ENCODE results near the gene LOC101059915.

Gene LOC101059915

GRCh38 chrX:71619193-71619592 is 48.2 kb upstream of the LOC101059915 start:
- intact Hi-C loops (cut with DNase I; ENCODE audit: low total_unique reads) (no loop called here), in situ Hi-C loops (cut with MboI; ENCODE audit: low sequenced_read_pairs in 4 of 4) (no loop called here)
- no peak for ATAC-seq
- Histone ChIP-seq H3K9me3 (no peaks in the 10 kb centered on the region), H3K4me3 (no peak overlapping the region), H3K27ac (no peak overlapping the region), H3K4me1 (peaks cover 9 to 15% of the 10 kb centered on the region in 2 donors), H3K36me3 (no peaks in the 10 kb centered on the region), H3K27me3 (no peaks in the 10 kb centered on the region)
- no peak for DNase-seq
- TF ChIP-seq, protein P1, sequence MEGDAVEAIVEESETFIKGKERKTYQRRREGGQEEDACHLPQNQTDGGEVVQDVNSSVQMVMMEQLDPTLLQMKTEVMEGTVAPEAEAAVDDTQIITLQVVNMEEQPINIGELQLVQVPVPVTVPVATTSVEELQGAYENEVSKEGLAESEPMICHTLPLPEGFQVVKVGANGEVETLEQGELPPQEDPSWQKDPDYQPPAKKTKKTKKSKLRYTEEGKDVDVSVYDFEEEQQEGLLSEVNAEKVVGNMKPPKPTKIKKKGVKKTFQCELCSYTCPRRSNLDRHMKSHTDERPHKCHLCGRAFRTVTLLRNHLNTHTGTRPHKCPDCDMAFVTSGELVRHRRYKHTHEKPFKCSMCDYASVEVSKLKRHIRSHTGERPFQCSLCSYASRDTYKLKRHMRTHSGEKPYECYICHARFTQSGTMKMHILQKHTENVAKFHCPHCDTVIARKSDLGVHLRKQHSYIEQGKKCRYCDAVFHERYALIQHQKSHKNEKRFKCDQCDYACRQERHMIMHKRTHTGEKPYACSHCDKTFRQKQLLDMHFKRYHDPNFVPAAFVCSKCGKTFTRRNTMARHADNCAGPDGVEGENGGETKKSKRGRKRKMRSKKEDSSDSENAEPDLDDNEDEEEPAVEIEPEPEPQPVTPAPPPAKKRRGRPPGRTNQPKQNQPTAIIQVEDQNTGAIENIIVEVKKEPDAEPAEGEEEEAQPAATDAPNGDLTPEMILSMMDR (IDR thresholded peaks at IDR 0.05 in 4 of 5, conservative IDR thresholded peaks at IDR 0.05 in 1 of 5): no peak
- no peak for TF ChIP-seq POLR2A (IDR thresholded peaks at IDR 0.05)

- Histone ChIP-seq H3K36me3 (no peaks in the 10 kb centered on the region), H3K4me1 (peaks cover 9 to 15% of the 10 kb centered on the region in 2 donors), H3K27ac (no peak overlapping the region), H3K27me3 (no peaks in the 10 kb centered on the region), H3K9me3 (no peaks in the 10 kb centered on the region), H3K4me3 (no peak overlapping the region)
- DNase-seq: no peak
- in situ Hi-C loops (cut with MboI; ENCODE audit: low sequenced_read_pairs in 4 of 4): no loop called here
- no peak for ATAC-seq
- intact Hi-C loops (cut with DNase I; ENCODE audit: low total_unique reads): no loop called here
- no peak for TF ChIP-seq POLR2A (IDR thresholded peaks at IDR 0.05)
- TF ChIP-seq, protein P1 (IDR thresholded peaks at IDR 0.05 in 4 of 5, conservative IDR thresholded peaks at IDR 0.05 in 1 of 5): no peak
Measured at GRCh38 chrX:71619986-71620385, 47.4 kb upstream of the LOC101059915 start.

- no peaks in the 10 kb centered on the region for H3K27me3 ChIP-seq
- H3K9me3 ChIP-seq: no peaks in the 10 kb centered on the region
- peaks cover 9 to 15% of the 10 kb centered on the region in 2 donors for H3K4me1 ChIP-seq
- TF ChIP-seq, protein P1 (IDR thresholded peaks at IDR 0.05 in 4 of 5, conservative IDR thresholded peaks at IDR 0.05 in 1 of 5): no peak
- TF ChIP-seq POLR2A (IDR thresholded peaks at IDR 0.05): no peak
- in situ Hi-C loops (cut with MboI; ENCODE audit: low sequenced_read_pairs in 4 of 4) (no loop called here), intact Hi-C loops (cut with DNase I; ENCODE audit: low total_unique reads) (no loop called here)
- H3K4me3 ChIP-seq: no peak overlapping the region
- no peak for ATAC-seq
- H3K27ac ChIP-seq: peak overlapping the region; percentile 56 to 86 (median 73)
- no peak for DNase-seq
- H3K36me3 ChIP-seq: no peaks in the 10 kb centered on the region
Measured at GRCh38 chrX:71621603-71622002, 45.7 kb upstream of the LOC101059915 start.

DNA sequence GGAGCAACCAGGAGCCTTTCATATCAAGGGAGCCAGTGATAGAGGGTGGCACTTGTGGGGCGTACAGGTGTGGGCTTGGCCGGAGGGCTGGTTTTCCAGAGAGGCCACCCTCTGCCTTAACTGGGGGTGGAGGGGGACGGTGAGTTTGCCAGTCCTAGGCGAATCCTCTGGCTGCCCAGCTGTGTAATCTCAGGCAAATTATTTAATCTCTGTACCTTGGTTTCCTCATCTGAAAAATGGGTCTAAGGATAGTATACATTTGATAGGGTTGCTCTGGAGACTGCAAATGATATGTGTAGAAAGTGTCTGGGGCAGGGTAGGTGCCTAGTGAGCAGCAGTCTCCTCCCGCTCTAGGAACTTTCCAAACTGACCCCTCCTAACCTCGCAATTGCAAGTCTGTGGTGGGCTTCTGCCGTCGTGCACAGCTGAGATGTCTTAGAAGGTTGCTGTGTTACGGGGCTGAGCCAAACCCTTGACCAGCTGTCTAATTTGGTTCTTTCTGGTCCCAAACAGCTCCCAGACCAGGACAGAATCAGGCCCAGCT is 45.2 kb upstream of the LOC101059915 start:
- in situ Hi-C loops (cut with MboI; ENCODE audit: low sequenced_read_pairs in 4 of 4): no loop called here
- DNase-seq (no peak), ATAC-seq (peak in 1 of 2 donors; percentile 2)

More for the DNA sequence above, 45.2 kb upstream of the LOC101059915 start:
- TF ChIP-seq POLR2A (IDR thresholded peaks at IDR 0.05): no peak
- TF ChIP-seq, protein P1 (IDR thresholded peaks at IDR 0.05 in 4 of 5, conservative IDR thresholded peaks at IDR 0.05 in 1 of 5): no peak
- Histone ChIP-seq H3K36me3 (no peaks in the 10 kb centered on the region), H3K4me1 (peaks cover 9 to 15% of the 10 kb centered on the region in 2 donors), H3K4me3 (no peak overlapping the region), H3K9me3 (no peaks in the 10 kb centered on the region), H3K27me3 (no peaks in the 10 kb centered on the region), H3K27ac (peak overlapping the region; percentile 56 to 86 (median 73))
- intact Hi-C loops (cut with DNase I; ENCODE audit: low total_unique reads): no loop called here
